NCI-H460 (cell line): Measurements from ENCODE around the gene DSCAM. TPM values are rescaled to one million over a fixed set of nuclear protein-coding genes. Genes with fewer than 3 reads are reported as not detected.

Source experiments
- DNase-seq: peaks from one replicate; pipeline ENCODE4 v3.0.0-alpha.2; 2016; ENCODE audit warnings: low read depth; ENCODE audit errors: extremely low read depth
- small RNA-seq, 2 experiments: library from RNA; depleted of rRNA; stranded (forward); fragments of <200 nt; gene quantifications; one replicate each; pipeline ENCODE3, GENCODE V24; 2014
- total RNA-seq: library from RNA; depleted of rRNA; stranded (reverse); fragments of >200 nt; shearing (Covaris generic); gene quantifications from 2 replicates; pipeline ENCODE4 v1.2.3, GENCODE V29; 2014

The DSCAM gene
- total RNA-seq, 1 experiment from 2014 or later: not detected

DNA sequence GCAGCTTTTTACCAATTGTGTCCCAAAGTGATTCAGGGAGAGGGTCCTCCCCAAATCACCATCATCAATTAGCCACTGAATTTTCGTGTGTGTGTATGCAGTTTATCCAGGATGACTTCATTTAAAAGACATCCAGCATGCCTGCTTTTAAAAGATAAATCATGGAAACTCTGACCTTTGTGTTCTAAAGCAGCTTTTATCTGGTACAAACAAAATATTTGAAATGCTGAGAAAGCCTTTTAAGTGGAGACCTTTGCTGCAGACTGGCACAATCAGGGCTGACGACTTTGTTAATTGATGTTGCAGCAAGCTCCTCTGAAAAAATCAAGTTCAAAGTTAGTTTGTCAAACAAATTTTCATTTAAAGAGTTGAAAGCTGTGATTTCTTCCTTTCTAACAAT, 875.0 kb downstream of the DSCAM start:
- DNase-seq: no peak

DNA sequence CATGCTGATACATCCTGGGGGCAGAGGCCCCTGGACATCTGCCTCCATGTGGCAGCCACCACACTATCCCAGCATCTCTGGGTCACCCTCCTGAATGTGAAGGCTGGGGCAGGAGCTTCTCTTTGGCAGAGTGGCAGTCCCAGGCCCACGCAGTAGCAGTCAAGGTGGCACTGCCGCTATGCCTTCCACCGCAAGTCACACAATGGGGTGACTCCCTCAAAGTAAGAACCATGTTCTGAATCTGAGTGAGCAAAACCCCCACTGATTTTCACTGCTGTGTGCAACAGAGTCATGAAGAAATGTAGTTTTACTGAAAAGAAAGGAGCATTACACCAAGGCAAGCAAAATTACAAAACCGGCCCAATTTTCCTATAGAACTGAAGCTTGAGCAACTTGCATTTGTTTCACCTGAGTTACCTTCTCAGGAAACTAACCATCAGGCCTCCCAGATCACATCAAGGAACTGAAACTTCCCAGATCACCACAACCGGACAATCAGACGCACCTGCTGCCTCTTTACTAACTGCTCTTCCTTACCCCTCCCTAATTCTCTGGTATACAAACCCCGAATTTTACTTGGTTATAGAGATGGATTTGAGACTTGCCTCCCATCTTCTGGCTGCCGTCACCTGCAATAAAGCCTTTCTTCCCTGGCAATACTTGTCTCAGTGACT, 877.1 kb downstream of the DSCAM start:
- DNase-seq: no peak

DNA sequence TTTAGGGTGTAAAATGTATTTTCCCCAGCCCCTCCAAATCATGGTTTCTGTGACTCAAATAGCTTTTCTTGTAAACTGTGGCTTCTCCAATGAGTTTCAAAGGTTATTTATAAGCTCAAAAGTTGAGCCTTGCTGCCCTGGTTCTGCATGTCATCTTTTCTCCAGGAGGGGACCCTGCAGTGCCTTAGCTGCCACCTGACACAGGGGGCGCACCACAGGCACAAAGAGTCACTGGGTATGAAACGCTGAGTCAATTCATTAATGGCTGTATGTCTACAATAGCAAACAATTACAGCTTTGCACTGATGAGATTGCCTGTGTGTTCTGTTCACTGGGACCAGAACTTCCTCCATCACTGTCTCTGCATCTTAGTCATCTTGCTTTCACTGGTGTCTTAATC, 878.9 kb downstream of the DSCAM start:
- DNase-seq: no peak

DNA sequence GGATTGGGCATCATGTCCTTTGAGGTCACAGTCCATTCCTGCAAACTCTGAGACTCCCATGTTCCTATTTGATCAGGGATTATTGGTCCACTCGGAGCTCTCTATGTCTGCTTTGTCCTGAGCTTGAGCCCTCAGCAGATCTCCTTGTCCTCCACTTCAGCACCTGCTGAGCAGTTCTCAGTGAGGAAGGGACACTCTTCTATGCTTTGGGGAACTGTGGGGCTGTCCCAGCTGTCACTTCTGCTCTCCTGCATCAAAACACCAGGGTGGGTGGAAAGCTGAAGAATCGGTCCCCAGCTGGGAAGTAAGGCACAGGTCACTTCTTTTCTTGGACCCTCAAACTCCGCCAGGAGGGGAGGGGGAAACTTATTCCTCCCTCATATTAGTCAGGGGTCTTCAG, 880.2 kb downstream of the DSCAM start:
- no peak for DNase-seq

DNA sequence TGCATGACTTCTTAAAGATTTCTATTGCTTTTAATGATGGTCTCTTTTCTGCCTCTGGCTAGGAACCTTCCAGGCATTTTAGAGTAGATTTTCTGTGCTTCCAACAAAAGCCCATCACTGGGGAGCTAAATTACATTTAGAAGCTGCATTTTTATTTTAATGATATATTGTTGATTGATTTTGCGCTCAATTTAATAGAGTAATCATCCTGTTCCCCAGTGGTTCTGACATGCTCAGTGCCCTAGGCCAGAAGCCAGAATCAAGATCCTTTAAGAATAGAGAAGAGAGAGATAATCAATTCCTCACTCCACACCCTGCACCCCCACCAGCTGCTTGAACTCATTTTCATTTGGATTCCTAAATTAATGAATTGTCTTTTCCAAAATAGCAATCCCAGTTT, 881.9 kb downstream of the DSCAM start:
- no peak for DNase-seq

DNA sequence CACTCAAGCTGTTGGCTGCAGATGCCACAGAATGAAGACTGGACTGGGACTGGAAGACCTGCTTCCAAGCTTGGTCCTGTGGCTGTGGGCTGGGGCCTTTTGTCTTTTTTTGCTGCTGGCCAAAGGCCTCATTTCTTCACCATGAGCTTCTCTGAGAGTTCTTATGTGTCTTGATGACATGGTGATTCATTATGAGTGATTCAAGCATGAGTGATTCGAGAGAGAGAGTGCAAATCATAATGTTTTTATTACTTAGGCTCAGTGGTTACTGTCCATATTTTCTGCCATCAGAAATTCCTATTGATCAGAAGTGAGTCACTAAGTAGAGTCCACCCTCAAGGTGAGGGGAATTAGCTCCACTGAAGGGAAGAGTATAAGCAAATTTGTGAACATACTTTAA, 885.7 kb downstream of the DSCAM start:
- no peak for DNase-seq

Small RNAs within 50 kb of the gene (small RNA-seq; reads per million reads assigned to genes)
- gene MIR4760 (0 reads per million in 2 experiments), gene RF00432 (0 reads per million in 2 experiments)
